Astrocyte (in vitro differentiated cells and primary cell): Measurements from ENCODE around the gene GCLM. TPM values are rescaled to one million over a fixed set of nuclear protein-coding genes. Genes with fewer than 3 reads are reported as not detected.

Experiments
- DNase-seq: peaks from one replicate; pipeline ENCODE4 v3.0.0-alpha.2; 2010; ENCODE audit warnings: low read depth
- FAIRE-seq: peaks from 2 replicates; lab custom pipeline; 2011; peaks lifted over from hg19 to GRCh38; lab: Jason Lieb, UNC
- H2AFZ ChIP-seq: 2 replicates; pipeline ENCODE4 v1.6.0; 2012; ENCODE audit warnings: low read depth, low read length, inconsistent platforms
- H3K27ac ChIP-seq: 2 replicates; pipeline ENCODE4 v1.5.1; 2011; ENCODE audit warnings: low read depth, low read length, inconsistent platforms
- H3K27me3 ChIP-seq: 2 replicates; pipeline ENCODE4 v1.6.0; 2011; ENCODE audit warnings: low read length, inconsistent platforms; ENCODE audit not compliant: insufficient read depth
- H3K36me3 ChIP-seq: 2 replicates; pipeline ENCODE4 v1.5.1; 2011; ENCODE audit warnings: low read length, inconsistent platforms; ENCODE audit not compliant: insufficient read depth
- H3K4me1 ChIP-seq: 2 replicates; pipeline ENCODE4 v1.5.1; 2011; ENCODE audit warnings: low read length, inconsistent platforms; ENCODE audit not compliant: insufficient read depth
- H3K4me2 ChIP-seq: 2 replicates; pipeline ENCODE4 v1.6.0; 2012; ENCODE audit warnings: low read length, inconsistent platforms
- H3K4me3 ChIP-seq: 2 replicates; pipeline ENCODE4 v1.5.1; 2011; ENCODE audit warnings: low read depth, mild to moderate bottlenecking, low read length, inconsistent platforms; ENCODE audit not compliant: insufficient read depth
- H3K79me2 ChIP-seq: 2 replicates; pipeline ENCODE4 v1.6.0; 2012; ENCODE audit warnings: mild to moderate bottlenecking, low read length, inconsistent platforms; ENCODE audit not compliant: insufficient read depth
- H3K9ac ChIP-seq: 2 replicates; pipeline ENCODE4 v1.6.0; 2012; ENCODE audit warnings: mild to moderate bottlenecking, low read length, inconsistent platforms
- H3K9me3 ChIP-seq: 2 replicates; pipeline ENCODE4 v1.5.1; 2012; ENCODE audit warnings: low read depth, mild to moderate bottlenecking, low read length, inconsistent platforms; ENCODE audit not compliant: insufficient read depth
- H4K20me1 ChIP-seq: 2 replicates; pipeline ENCODE4 v1.6.0; 2012; ENCODE audit warnings: low read length, inconsistent platforms; ENCODE audit not compliant: insufficient read depth
- H3K27ac Mint-ChIP-seq: one replicate; pipeline ENCODE4 v1.8.0; 2021; ENCODE audit warnings: mild to moderate bottlenecking, mixed read lengths; ENCODE audit not compliant: unreplicated experiment
- H3K27me3 Mint-ChIP-seq: one replicate; pipeline ENCODE4 v1.8.0; 2021; ENCODE audit warnings: low read depth, mixed read lengths; ENCODE audit not compliant: unreplicated experiment
- H3K36me3 Mint-ChIP-seq: one replicate; pipeline ENCODE4 v1.8.0; 2021; ENCODE audit warnings: low read depth, mixed read lengths; ENCODE audit not compliant: unreplicated experiment
- H3K4me1 Mint-ChIP-seq: one replicate; pipeline ENCODE4 v1.8.0; 2021; ENCODE audit warnings: low read depth, mixed read lengths; ENCODE audit not compliant: unreplicated experiment
- H3K4me3 Mint-ChIP-seq: one replicate; pipeline ENCODE4 v1.8.0; 2021; ENCODE audit warnings: mild to moderate bottlenecking, moderate library complexity, mixed read lengths; ENCODE audit not compliant: unreplicated experiment
- H3K9me3 Mint-ChIP-seq: one replicate; pipeline ENCODE4 v1.8.0; 2021; ENCODE audit warnings: mild to moderate bottlenecking, mixed read lengths; ENCODE audit not compliant: unreplicated experiment
- EZH2 ChIP-seq: IDR thresholded peaks from 2 replicates; pipeline ENCODE4 v1.6.1; 2012; ENCODE audit warnings: mild to moderate bottlenecking, low read length, inconsistent platforms; ENCODE audit not compliant: insufficient read depth
- microRNA-seq: library from miRNA; unstranded; fragments of <30 nt; microRNA quantifications from one replicate; pipeline ENCODE4 v1.2.0, GENCODE V29; 2020
- total RNA-seq: library from RNA; stranded (reverse); gene quantifications from 2 replicates; pipeline ENCODE4 v1.2.1, GENCODE V29; 2021
- TF ChIP-seq, protein P1 (sequence below): IDR thresholded peaks from 2 replicates; pipeline ENCODE4 v1.5.1; 2011; ENCODE audit warnings: low read depth, mild to moderate bottlenecking, inconsistent platforms, low read length, moderate library complexity; ENCODE audit not compliant: insufficient read depth

The GCLM gene
- total RNA-seq, 1 donor from 2014 or later = 27.5 TPM

DNA sequence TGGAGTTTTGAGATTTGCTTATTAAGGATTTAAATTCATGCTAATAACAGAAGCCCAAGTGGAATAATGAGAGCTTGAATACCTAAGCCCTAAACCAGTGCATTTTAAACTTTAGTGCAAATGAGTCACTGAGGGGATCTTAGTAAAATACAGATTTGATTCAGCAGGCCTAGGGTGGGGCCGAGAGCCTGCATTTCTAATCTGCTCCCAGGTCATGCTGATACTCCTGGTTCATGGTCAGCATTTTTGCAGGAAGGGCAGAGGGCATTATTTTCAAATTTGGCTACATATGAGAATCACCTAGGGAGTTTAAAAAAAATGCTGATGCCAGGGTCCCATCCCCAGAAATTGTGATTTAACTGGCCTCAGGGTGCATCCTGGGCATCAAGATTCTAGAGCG lies 69.5 kb downstream of the GCLM start:
- no peaks in the 10 kb centered on the region for H3K9me3 ChIP-seq
- no peak overlapping the region for H2AFZ ChIP-seq
- no peaks in the 10 kb centered on the region for H4K20me1 ChIP-seq
- H3K27ac Mint-ChIP-seq = no peak overlapping the region
- H3K4me2 ChIP-seq = no peak overlapping the region
- H3K9me3 Mint-ChIP-seq = peaks cover 10% of the 10 kb centered on the region
- H3K4me1 ChIP-seq = peaks cover 17% of the 10 kb centered on the region
- no peak overlapping the region for H3K27ac ChIP-seq
- H3K79me2 ChIP-seq = no peaks in the 10 kb centered on the region
- TF ChIP-seq, protein P1, sequence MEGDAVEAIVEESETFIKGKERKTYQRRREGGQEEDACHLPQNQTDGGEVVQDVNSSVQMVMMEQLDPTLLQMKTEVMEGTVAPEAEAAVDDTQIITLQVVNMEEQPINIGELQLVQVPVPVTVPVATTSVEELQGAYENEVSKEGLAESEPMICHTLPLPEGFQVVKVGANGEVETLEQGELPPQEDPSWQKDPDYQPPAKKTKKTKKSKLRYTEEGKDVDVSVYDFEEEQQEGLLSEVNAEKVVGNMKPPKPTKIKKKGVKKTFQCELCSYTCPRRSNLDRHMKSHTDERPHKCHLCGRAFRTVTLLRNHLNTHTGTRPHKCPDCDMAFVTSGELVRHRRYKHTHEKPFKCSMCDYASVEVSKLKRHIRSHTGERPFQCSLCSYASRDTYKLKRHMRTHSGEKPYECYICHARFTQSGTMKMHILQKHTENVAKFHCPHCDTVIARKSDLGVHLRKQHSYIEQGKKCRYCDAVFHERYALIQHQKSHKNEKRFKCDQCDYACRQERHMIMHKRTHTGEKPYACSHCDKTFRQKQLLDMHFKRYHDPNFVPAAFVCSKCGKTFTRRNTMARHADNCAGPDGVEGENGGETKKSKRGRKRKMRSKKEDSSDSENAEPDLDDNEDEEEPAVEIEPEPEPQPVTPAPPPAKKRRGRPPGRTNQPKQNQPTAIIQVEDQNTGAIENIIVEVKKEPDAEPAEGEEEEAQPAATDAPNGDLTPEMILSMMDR = no peak
- no peak for TF ChIP-seq EZH2
- peaks cover 7% of the 10 kb centered on the region for H3K36me3 Mint-ChIP-seq
- no peak overlapping the region for H3K9ac ChIP-seq
- no peak for FAIRE-seq
- peaks cover 17% of the 10 kb centered on the region for H3K4me1 Mint-ChIP-seq
- H3K4me3 ChIP-seq = no peak overlapping the region
- H3K4me3 Mint-ChIP-seq = no peak overlapping the region
- H3K36me3 ChIP-seq = no peaks in the 10 kb centered on the region
- no peak for DNase-seq
- H3K27me3 ChIP-seq = no peaks in the 10 kb centered on the region
- no peaks in the 10 kb centered on the region for H3K27me3 Mint-ChIP-seq

- peaks cover 17% of the 10 kb centered on the region for H3K4me1 Mint-ChIP-seq
- H3K27me3 Mint-ChIP-seq = no peaks in the 10 kb centered on the region
- Histone ChIP-seq H3K36me3 (no peaks in the 10 kb centered on the region), H3K79me2 (no peaks in the 10 kb centered on the region), H3K9ac (no peak overlapping the region), H3K4me1 (peaks cover 13% of the 10 kb centered on the region), H3K27ac (no peak overlapping the region), H2AFZ (no peak overlapping the region), H4K20me1 (no peaks in the 10 kb centered on the region), H3K4me2 (no peak overlapping the region), H3K4me3 (no peak overlapping the region), H3K9me3 (no peaks in the 10 kb centered on the region), H3K27me3 (no peaks in the 10 kb centered on the region)
- no peak for TF ChIP-seq EZH2
- TF ChIP-seq, protein P1 = no peak
- H3K4me3 Mint-ChIP-seq = no peak overlapping the region
- FAIRE-seq (peak; percentile 72), DNase-seq (peak; percentile 91)
- H3K9me3 Mint-ChIP-seq = peaks cover 14% of the 10 kb centered on the region
- H3K36me3 Mint-ChIP-seq = peaks cover 12% of the 10 kb centered on the region
- H3K27ac Mint-ChIP-seq = no peak overlapping the region
Observed at GRCh38 chr1:93839307-93839706, 69.9 kb downstream of the GCLM start.

- Mint-ChIP-seq H3K36me3 (peaks cover 16% of the 10 kb centered on the region), H3K4me3 (no peak overlapping the region), H3K9me3 (peaks cover 19% of the 10 kb centered on the region), H3K4me1 (peaks cover 14% of the 10 kb centered on the region), H3K27ac (no peak overlapping the region), H3K27me3 (no peaks in the 10 kb centered on the region)
- peaks cover 8% of the 10 kb centered on the region for H3K4me1 ChIP-seq
- no peak overlapping the region for H3K27ac ChIP-seq
- no peaks in the 10 kb centered on the region for H3K36me3 ChIP-seq
- H3K4me2 ChIP-seq = no peak overlapping the region
- no peaks in the 10 kb centered on the region for H3K79me2 ChIP-seq
- DNase-seq (no peak), FAIRE-seq (no peak)
- H3K4me3 ChIP-seq = no peak overlapping the region
- no peaks in the 10 kb centered on the region for H3K9me3 ChIP-seq
- H2AFZ ChIP-seq = no peak overlapping the region
- no peak for TF ChIP-seq EZH2
- TF ChIP-seq, protein P1 = no peak
- H4K20me1 ChIP-seq = no peaks in the 10 kb centered on the region
- H3K9ac ChIP-seq = no peak overlapping the region
- H3K27me3 ChIP-seq = no peaks in the 10 kb centered on the region
Observed at GRCh38 chr1:93837961-93838360, 71.3 kb downstream of the GCLM start.

Small RNAs within 50 kb of the gene (microRNA-seq; reads per million reads assigned to microRNA genes)
- 259 reads per million, percentile 73 among the genes with 10 or more reads in this experiment for gene MIR760

Other genes starting within 250 kb of the GCLM start
- gene BCAR3, start 227.6 kb downstream of the GCLM start, total RNA-seq = 30.0 and 31.1 TPM in 2 replicates
- 47.5 and 55.3 TPM in 2 replicates for gene DNTTIP2, start 30.2 kb downstream of the GCLM start, total RNA-seq
- gene ABCA4, start 211.7 kb upstream of the GCLM start, total RNA-seq = 0.14 and 0.20 TPM in 2 replicates